Right ventricle myocardium inferior (tissue), 1 donor: ENCODE measurements around the gene TAS1R1. TPM values are rescaled to one million over a fixed set of nuclear protein-coding genes. Genes with fewer than 3 reads are reported as not detected.

ENCODE experiments used
- ATAC-seq: fragments of 200-7000 bp; cut with Tn5 transposase; one replicate; pipeline ENCODE4 v1.9.1; 2020; ENCODE audit warnings: mild to moderate bottlenecking, moderate library complexity
- DNase-seq: peaks from one replicate; pipeline ENCODE4 v3.0.0; 2021; ENCODE audit errors: missing footprints
- intact Hi-C: fragments of 100-400 bp; cut with DNase I; formaldehyde crosslinking; loops from one replicate; pipeline ENCODE4 v1.11.0; 2022
- total RNA-seq: library from RNA; stranded (reverse); fragmentation: NEBNext Ultra II Directional; extraction: Animal tissue kit (Norgen Biotek cat#: 25700); gene quantifications from one replicate; pipeline ENCODE4 v1.2.1, GENCODE V29; 2021
- donor health status: DM: no; HTN: yes; CAD: no; lungs with severe emphysema.

The TAS1R1 gene
- total RNA-seq, 1 donor from 2014 or later = not detected

DNA sequence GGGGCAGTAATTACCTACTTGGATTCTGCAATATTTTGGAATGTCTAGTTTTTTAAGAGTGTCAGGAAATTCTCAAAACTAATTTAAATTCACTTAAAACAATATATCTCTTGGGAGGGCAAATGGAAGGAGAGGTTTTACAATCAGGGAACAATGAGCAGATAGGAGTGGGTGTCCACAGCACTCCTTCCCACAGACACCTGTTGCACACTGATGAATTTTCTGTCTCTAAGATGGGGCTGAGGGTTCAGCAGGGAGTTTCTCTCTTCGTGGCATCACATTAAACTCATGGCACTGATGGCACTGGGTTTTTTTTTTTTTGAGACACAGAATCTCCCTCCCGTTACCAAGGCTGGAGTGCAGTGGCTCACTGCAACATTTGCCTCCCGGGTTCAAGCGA, 63.9 kb downstream of the TAS1R1 start:
- DNase-seq (no peak), ATAC-seq (no peak)
- intact Hi-C loops = no loop called here

DNA sequence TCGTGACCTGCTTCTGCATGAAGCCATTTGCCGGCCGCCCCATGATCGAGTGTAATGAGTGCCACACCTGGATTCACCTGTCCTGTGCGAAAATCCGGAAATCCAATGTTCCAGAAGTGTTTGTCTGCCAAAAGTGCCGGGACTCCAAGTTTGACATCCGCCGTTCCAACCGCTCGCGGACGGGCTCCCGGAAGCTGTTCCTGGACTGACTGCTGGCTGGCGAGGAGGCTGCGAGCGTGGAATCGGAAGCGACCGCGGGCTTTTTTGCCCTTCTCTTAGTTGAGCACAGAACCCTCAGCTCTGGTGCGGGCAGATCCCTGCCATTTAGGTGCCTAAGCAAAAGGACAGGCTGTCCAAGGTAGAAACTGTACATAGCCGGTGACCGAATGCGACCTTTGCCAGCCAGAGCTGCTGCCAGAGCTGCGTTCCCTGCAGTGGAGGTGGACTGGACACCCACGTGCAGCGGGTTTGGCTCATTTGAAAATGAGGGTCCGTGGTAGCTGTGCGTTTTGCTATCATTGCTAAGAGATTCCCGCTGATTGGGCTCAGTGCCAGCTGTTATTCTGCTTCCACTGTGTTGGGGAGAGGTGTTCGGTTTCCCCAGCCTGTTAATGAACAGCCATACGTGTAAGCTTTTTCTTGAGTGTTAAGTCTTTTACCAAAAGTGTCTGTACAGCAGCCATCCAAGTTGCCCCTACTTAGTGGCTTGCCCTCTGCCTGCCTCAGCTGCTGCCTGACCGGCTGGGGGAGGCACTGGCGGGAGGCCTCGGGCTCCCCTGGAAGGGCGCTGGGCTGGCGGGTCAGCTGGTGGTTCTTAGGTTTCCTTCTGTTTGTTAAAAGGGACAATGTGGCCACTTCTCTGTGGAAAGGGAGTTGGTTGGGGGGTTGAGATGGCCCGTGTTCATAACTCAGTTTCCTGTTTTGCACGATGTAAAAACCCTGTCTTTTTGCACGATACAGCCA, 66.6 kb downstream of the TAS1R1 start:
- ATAC-seq (no peak), DNase-seq (no peak)
- intact Hi-C loops = no loop called here

GRCh38 chr1:6622396-6623152, 67.5 kb downstream of the TAS1R1 start:
- intact Hi-C loops = no loop called here
- ATAC-seq = no peak
- DNase-seq = no peak

DNA sequence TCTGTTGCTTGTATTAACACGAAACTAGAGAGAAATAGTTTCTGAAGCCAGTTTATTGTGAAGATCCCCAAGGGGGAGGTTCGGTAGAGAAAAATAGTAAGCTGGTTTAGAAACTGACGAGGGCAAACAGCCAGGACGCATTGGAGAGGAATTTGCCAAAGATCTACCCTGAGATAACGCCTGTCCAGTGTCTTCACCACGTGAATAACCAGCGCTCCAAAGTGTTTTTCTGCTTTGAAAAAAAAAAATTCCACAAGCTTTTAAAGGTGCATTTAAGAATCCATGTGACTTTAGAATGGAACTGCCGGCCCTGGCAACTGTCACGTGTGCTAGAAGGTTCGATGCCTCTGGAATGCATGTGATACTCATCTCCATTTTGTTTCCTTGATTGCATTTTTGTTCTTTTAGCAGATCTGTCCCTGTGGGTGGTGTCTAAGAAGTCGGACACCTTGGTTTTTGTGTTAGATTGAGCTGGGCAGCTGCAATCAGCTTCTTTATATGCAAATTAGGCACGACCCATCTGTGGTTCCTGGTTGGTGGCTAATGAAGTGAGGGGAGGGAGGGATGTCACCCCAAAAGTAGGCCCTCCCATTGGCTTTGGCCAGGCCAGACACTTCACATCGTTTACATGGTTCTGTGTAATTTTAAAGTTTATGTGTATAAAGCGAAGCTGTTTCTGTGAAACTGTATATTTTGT, 68.3 kb downstream of the TAS1R1 start:
- intact Hi-C loops = no loop called here
- no peak for DNase-seq
- ATAC-seq = no peak

DNA sequence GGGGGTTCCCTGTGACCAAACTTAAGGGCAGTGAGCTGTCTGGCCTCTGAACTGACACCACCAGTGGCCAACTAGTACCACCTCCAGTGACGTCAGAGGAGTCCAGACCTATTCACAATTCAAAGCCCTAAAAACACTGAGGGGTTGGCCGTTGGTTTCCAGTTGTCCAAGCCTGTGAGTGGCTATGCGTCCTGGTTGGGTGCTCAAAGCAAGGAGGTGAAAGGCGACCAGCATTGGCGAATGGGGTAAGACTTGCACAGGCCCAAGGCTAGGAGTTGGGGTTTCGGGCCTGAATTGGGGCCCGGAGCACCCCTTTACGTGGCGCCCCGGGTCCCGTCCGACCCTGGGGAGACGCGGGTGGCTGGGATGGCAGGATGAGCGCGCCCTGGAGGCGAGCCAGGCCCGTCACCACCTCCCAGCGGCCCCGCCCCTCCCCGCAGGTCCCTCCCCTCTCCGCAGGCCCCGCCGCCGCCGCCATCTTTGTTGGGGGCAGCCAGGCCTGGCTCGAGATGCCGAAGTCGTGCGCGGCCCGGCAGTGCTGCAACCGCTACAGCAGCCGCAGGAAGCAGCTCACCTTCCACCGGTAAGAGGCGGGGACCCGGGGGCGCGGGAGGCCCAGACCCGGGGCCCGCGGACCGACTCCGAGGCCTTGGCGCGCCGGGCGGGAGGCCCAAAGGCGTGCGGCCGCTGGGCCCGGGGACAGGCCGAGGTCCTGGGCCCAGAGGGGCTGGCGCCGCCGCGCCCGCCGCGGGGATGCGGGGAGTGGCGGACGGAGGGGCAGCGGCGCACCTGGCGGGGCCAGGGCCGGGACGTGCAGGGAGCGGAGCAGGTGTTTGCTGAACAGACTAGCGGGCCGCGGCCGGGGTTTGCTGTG, 69.8 kb downstream of the TAS1R1 start, which contains the start of gene THAP3:
Gene THAP3 (plus strand): TSS at position 159 of the 874 bp plus-strand sequence. CDS start 351 bp downstream, at position 510.
- intact Hi-C loops = loop anchor here (5.0 kb wide), 1 partner anchor 73 kb away; the partner anchor contains the start of gene NOL9
- ATAC-seq (peak; percentile 92), DNase-seq (peak; percentile 97)

DNA sequence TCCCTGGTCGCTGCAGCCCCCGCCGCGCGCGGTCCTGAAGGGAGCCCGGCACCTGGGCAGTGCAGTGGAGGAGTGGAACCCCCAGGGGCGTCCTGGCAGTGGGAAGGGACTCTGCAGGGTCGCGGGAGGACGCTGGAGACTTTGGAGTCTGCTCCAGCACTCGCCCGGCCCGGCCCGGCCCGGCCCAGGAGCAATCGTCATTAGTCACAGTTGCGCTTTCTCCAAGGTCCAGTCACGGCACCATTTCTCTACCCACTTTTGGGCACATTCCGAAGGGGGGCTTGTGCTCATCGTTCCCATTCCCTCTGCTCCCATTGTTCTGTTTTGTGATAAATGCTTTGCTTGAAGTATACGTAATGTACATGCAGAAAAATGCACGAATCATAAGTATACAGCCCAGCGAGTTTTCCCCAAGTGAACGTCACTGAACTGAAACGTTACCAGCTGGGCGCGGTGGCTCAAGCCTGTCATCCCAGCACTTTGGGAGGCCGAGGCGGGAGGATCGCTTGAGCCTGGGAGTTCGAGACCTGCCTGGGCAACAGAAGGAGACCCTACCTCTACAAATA, 70.6 kb downstream of the TAS1R1 start:
- intact Hi-C loops = loop anchor here (5.0 kb wide), 1 partner anchor 73 kb away; the partner anchor contains the start of gene NOL9
- peak; percentile 6 for ATAC-seq
- DNase-seq = no peak

DNA sequence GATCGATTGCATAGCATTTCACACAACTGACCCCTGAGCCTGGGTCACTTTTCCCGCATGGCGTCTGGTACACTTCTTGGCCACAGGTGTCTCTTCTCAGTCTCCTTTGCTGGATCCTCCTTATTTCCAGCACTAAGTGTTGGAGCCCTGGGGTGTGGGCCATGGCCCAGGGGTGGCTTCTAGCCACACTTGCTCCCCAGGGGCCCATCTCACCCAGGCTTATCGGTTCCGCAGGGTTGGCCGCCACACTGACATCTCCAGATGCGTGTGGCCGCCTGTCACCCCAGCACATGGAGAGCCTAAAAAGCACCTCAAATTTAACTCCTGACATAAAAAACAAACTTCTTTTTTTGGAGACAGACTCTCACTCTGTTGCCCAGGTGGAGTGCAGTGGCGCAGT, 71.9 kb downstream of the TAS1R1 start:
- no peak for DNase-seq
- no peak for ATAC-seq
- intact Hi-C loops = loop anchor here (5.0 kb wide), 1 partner anchor 75 kb away; the partner anchor contains the start of gene NOL9

DNA sequence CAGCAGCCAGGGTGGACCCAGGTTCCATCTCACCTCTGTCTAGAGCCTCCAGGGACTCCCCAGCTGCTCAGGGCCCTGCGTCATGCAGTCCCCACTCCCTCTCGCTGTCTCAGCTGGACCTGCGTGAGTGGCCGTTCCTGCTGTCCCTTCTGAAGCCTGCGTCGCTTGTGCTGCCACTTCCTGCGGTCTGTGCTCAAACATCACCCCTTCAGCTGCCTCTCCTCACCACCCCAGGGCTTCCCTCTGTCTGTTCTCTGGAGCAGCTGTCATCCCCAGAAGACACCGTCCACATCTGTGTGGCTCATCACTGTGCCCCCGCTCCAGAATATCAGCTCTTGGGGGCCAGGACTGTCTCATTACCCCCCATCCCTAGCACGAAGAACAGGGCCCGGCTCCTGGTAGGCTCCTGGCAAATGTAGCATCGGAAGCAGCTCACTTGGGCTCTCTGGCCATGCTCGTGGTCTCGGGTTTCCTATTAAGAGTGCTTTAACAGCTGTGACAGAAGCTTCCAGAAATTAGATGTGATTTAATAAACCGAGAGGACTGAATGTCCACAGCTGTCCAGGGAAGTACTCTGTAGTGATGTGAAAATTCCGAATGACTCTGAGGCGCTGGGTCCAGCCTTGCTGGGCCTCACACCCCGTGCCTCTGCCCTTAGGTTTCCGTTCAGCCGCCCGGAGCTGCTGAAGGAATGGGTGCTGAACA, 72.9 kb downstream of the TAS1R1 start:
- DNase-seq = no peak
- intact Hi-C loops = loop anchor here (5.0 kb wide), 1 partner anchor 76 kb away; the partner anchor contains the start of gene NOL9
- no peak for ATAC-seq

DNA sequence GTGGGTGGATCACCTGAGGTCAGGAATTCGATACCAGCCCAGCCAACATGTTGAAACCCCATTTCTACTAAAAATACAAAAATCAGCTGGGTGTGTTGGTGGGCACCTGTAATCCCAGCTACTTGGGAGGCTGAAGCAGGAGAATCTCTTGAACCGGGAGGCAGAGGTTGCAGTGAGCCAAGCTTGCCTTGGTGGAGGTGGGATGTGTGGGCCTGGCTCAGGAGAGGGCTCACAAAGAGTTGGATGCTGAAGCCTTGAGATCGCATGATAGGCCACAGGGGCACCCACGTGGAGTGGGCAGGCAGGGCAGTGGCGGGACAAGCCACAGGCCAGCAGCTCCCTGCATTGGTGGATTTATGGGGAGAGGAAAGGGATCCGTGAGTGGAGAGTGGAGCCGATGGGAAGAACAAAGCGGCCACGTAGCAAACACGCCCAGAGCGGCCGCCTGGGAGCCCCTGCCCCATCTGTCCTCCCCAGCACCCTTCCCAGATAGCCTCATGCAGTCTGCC, 73.9 kb downstream of the TAS1R1 start:
- intact Hi-C loops = loop anchor here (5.0 kb wide), 1 partner anchor 77 kb away; the partner anchor contains the start of gene NOL9
- DNase-seq (no peak), ATAC-seq (no peak)

Other genes starting within 250 kb of the TAS1R1 start
- 9.8 TPM for gene ACOT7, start 161.5 kb upstream of the TAS1R1 start, total RNA-seq
- not detected for gene HES2, start 135.4 kb upstream of the TAS1R1 start, total RNA-seq
- gene ESPN, start 130.5 kb upstream of the TAS1R1 start, total RNA-seq = 0.24 TPM
- 11.4 TPM for gene TNFRSF25, start 89.1 kb upstream of the TAS1R1 start, total RNA-seq
- gene PLEKHG5, start 63.6 kb upstream of the TAS1R1 start, total RNA-seq = 16.8 TPM
- gene NOL9, start 794 bp upstream of the TAS1R1 start, total RNA-seq = 12.6 TPM
- 15.1 TPM for gene ZBTB48, start 24.7 kb downstream of the TAS1R1 start, total RNA-seq
- gene KLHL21, start 47.6 kb downstream of the TAS1R1 start, total RNA-seq = 102 TPM
- gene PHF13, start 58.4 kb downstream of the TAS1R1 start, total RNA-seq = 8.0 TPM
- gene THAP3, start 69.6 kb downstream of the TAS1R1 start, total RNA-seq = 12.5 TPM
- gene DNAJC11, start 146.5 kb downstream of the TAS1R1 start, total RNA-seq = 74.1 TPM
- gene CAMTA1, start 230.1 kb downstream of the TAS1R1 start, total RNA-seq = 159 TPM